GM18511 (cell line): ENCODE results near the gene LHX2.

ENCODE experiments used
- ATAC-seq: cut with Tn5 transposase; IDR thresholded peaks from one replicate; pipeline ENCODE4 v1.9.1; 2021; ENCODE audit warnings: mild to moderate bottlenecking, moderate library complexity; ENCODE audit not compliant: unreplicated experiment

Gene LHX2

GRCh38 chr9:123998970-123999621 is 12.5 kb upstream of the LHX2 start:
- ATAC-seq = no peak

- ATAC-seq = no peak
Observed at GRCh38 chr9:123999661-124000060, 11.9 kb upstream of the LHX2 start.

GRCh38 chr9:124000161-124000783 is 11.3 kb upstream of the LHX2 start:
- no peak for ATAC-seq

GRCh38 chr9:124000784-124001457 is 10.6 kb upstream of the LHX2 start:
- no peak for ATAC-seq

GRCh38 chr9:124001458-124001799 is 10.1 kb upstream of the LHX2 start:
- no peak for ATAC-seq

- no peak for ATAC-seq
Observed at GRCh38 chr9:124001866-124002525, 9.6 kb upstream of the LHX2 start.

- no peak for ATAC-seq
Observed at GRCh38 chr9:124003636-124004349, 7.8 kb upstream of the LHX2 start.

- no peak for ATAC-seq
Observed at GRCh38 chr9:124004593-124004992, 7.0 kb upstream of the LHX2 start.

- no peak for ATAC-seq
Observed at GRCh38 chr9:124005029-124005771, 6.4 kb upstream of the LHX2 start.

GRCh38 chr9:124006448-124007361 is 4.9 kb upstream of the LHX2 start:
- ATAC-seq = no peak

- no peak for ATAC-seq
Observed at GRCh38 chr9:124007565-124008302, 3.8 kb upstream of the LHX2 start.

GRCh38 chr9:124008303-124008693 is 3.3 kb upstream of the LHX2 start:
- no peak for ATAC-seq

- ATAC-seq = no peak
Observed at GRCh38 chr9:124008694-124009530, 2.7 kb upstream of the LHX2 start.

- ATAC-seq = no peak
Observed at GRCh38 chr9:124009531-124010217, 1.9 kb upstream of the LHX2 start.

- no peak for ATAC-seq
Observed at GRCh38 chr9:124010303-124010664, 1.3 kb upstream of the LHX2 start.

- ATAC-seq = no peak
Observed at GRCh38 chr9:124010665-124011321, 775 bp upstream of the LHX2 start.
